Activated T-cell treated with anti-CD3 and anti-CD28 coated beads for 1 hour (primary cell): ENCODE measurements around the gene PLCB1.
"Not testable (repeated sequence)": the region's sequence is repeated elsewhere in the genome, so short reads cannot be mapped to it uniquely, and the experiment has no call there.

Experiments
- DNase-seq: peaks from one replicate; pipeline ENCODE4 v3.0.0-alpha.2; 2020; ENCODE audit warnings: low read depth

The PLCB1 gene

DNA sequence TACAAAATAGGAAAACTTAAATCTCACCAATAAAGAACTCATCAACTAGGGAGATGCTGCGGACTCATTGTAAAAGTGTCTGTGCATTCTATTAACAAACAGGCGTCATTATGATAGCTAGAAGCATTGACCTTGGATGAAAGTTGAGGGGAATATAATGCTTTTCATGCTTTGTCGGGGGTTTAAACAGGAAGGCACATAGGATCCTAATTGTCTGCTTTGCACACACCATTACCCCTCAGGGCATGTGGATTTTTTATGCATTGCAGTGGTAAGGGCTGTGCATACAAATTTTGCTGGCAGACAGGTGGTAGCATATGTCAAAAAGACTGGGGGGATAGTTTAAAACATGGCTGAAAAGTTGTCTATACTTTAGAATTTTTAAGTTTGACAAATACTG lies 488.9 kb downstream of the PLCB1 start:
- DNase-seq = no peak

DNA sequence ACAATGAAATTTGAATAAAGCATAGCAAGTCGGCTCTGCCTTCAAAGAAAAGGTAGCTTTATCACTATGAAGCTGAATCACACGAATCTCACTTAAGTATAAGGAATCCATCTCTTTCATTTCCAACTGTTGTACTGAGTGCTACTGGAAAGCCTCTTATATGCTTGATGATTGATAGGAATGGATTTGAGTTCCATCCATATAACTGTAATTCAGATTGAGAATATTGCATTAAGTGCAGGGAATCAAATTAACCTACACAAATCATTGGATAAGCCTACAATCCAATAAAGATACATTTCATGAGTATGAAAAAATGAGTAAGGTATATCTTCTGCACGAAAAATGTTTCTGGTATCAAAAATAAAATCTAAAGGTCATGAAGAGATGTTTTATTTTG lies 492.0 kb downstream of the PLCB1 start:
- DNase-seq = no peak

DNA sequence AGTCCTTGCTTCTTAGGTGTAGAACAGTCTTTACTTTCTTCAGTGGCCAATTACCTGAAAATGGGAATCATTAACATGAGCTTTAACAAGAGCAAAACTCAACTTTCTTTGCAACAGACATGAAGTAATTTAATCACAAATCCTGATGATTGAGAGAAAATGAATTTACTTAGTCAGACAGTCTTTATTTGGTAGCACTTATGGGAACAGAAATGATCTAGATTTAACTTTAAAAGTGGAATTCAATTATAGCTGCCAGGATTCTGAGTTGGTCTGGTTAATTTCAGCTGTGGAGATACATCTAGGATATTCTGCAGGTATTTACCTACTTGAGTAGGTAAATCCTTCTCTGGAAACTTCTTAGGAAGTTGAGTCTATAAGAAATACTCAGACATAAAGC lies 492.6 kb downstream of the PLCB1 start:
- DNase-seq = no peak

DNA sequence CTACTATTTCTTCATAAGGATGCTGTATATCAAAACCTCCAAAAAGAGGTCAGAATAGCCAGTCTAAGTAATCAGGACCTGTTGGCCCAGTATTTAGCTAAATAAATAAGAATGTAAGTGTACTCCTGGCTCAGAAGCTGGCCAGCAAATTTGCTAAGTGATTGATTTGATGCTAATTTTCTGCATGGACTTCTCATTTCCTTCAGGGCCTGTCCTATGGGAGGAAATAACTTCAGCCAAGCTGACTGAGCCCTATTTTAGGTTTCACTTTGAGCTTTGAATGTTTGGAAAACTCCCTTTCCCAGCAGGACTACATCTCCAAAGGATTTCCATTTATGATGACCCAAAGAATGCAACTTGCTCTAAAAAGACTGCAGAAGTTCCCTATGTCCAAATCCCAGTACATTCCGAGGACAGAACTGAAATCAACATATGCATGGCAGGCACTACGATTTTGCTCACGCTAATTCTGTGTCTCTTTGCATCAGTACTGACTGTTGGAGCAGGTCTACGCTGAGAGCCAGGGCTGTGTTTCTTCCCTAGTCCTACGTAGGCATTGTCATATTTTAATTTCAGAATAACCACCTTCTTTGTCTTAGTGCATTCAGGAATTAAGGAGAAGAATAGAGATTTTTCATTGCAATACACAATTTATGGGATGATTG lies 495.4 kb downstream of the PLCB1 start:
- DNase-seq = no peak

DNA sequence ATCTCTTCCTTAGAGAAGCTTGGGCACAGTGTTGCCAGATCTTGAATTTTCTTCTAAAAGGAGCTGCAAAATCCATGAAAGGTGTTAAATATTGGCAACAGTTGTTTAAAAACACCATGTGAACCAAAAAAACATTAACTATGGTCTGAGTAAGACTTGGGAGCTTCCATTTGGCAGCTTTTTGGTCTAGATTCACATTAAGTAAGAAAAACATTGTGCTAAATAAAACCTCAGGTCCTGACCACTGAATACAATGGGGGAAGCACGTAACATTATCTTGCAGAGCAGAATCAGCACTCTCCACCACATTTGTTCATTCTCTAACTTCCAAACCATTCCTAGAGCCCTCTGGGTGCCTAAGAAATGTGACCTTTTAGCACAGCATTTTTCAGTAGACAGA lies 499.2 kb downstream of the PLCB1 start:
- no peak for DNase-seq

DNA sequence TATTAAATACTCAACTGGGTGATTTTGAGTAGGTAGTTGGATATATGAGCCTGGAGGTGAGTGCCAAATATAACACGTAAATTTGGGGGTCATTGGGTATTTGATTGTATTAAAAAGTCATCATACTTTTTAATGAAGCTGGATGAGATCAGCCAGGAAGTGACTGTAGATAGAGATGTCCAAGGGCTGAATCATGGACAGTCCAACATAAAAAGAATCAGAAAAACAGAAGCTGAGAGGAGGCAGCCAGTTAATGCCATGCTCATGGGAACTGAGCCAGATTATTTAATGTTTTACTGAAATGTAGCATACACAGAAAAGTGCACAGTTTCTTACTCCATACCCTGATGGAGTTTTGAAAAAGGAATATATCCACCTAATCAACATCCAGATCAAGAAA lies 501.3 kb downstream of the PLCB1 start:
- DNase-seq = no peak

DNA sequence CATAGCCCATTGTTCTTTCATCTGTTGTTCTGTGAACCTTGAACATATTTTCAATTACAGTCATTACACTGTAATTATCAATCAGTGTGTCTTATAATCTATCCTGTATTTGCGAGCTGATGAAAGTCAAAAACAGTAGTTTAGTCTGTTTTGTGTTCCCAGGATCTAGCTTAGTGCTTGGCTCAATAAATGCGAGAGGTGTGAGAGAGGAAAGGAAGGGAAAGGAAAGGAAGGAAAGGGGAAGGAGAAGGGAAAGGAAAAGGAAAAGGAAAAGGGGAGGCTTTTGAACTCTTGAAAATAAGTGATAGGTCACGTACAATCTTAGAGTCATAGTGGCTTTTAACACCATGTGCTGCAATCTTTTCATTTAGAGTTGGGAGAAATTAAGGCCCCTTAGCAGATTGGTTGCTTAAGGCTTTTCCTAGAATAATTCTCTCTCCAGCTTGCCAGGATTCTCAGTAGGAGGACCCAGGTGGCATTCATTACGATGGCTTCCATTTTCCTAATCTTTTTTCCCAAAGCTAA lies 503.0 kb downstream of the PLCB1 start:
- DNase-seq = no peak

DNA sequence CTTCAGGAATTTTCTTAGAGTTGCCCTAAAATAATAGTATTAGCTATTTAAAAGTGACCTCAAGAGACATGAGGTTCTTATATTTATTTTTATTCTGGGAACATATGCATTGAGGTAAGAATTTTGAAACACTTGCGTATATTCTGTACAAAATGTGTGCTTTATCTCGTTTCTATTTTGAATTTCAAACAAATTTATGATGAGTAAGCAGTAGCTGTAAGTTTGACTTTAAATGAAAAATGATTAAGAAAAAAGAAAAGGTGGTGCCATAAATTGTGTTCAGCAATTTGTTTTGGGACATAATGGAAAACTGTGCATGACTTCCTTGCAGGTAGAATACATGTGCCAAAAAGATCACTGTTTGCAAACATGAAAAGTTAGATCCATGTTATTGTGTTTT lies 503.8 kb downstream of the PLCB1 start:
- no peak for DNase-seq

DNA sequence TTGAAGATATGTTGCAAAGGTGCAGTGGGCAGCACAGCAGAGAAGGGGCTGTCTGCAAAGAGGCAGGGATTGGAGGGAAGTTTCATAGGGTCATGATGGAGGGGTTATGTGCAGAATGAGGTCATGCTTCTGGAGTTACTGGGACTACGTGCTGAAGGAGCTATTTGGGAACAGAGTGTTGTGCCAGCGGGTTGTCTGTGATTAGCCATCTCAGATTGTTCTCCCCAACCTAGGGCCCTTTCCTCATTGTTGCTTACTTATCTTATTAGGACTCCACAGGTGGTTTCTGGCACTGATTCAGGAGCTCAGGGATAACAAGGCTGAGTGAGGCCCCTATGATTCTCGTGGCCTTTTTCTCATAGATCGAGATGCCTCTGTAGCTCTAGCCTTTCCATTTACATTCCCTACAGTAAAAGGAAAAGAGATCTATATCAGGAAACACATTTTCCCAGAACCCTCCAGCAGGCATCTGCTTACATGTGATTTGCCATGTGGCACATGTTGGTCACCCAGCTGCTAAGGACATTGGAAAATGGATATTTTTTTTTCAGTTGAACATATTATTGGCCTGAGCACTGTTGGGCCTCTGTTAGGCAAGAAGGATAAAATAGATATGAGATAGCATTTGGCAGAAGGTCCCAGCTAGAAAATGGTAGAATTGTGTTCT lies 507.2 kb downstream of the PLCB1 start:
- DNase-seq = no peak

DNA sequence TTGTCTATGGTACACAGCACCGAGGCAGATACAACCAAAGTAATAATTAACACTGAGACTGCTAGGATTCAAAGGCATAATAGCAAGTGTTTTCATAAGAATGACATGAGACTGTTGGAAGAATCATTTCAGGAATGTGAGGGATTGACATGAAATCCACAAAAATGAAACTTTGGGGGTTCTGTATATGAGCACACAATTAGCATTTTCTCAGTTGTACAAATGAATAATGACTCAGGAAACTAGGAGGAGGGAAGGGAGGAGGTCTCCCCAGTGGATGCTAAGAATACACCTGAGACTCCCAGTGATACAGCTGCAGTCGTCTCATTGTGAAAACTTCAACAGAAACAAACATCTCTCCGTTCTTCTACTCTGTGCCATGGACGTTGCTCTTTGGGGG lies 508.4 kb downstream of the PLCB1 start:
- no peak for DNase-seq

DNA sequence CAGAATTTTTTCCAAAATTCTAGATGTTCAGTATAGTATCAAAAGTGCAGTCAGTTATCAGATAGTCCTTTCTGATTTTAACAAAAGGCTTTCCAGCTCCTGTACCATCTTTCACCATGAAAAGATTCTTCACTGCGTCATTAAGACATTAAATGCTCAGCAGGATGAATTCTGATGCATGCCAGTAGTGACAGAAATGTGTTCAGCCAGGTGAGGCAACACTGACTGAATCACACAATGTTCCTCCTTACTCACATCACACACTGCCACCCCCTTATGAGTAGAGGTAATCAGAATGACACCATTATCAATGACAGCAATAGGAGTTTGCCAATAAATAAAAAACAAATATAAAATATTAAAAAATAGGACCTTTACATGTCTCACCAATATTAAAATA lies 510.2 kb downstream of the PLCB1 start:
- no peak for DNase-seq

DNA sequence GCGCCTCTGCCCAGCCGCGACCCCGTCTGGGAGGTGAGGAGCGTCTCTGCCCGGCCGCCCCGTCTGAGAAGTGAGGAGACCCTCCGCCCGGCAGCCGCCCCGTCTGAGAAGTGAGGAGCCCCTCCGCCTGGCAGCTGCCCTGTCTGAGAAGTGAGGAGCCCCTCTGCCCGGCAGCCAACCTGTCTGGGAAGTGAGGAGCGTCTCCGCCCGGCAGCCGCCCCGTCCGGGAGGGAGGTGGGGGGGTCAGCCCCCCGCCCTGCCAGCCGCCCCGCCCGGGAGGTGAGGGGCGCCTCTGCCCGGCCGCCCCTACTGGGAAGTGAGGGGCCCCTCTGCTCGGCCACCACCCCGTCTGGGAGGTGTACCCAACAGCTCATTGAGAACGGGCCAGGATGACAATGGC lies 512.4 kb downstream of the PLCB1 start:
- DNase-seq = not testable (repeated sequence)

DNA sequence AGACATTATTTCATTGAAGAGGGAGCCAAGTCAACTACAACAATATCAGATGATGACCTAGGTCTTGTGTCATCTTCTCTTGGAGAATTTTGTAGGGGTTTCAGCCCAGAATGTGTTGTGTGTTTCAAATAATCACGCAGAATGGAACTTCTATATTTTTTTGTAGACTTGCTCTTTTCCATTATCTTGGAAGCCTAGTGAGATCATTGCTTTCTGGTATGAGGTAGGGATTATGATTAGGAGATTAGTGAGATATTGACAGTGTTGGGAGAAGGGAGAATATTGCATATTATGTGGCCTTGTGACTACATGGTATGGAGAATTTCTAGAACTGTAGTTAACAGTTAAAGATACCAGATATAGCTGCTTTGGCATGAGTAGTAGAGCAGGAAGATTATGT lies 513.3 kb downstream of the PLCB1 start:
- no peak for DNase-seq

DNA sequence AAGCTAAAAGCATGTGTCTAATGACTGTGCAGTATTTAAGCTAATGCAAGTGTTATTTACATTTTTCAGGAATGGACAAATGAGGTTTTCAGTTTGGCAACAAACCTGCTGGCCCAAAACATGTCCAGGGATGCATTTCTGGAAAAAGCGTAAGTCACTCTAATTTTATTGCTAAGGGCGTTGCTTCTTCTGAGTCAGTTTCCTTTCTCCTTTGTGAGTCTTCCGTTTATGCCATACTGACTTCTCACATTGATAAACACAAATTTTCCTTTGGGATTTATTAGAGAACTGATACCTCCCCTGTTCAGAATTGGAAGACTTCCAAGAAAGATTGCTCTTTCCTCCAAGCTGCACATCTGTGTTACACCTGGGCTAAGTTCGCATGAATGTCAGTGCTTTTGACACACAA lies 514.0 kb downstream of the PLCB1 start:
- no peak for DNase-seq

DNA sequence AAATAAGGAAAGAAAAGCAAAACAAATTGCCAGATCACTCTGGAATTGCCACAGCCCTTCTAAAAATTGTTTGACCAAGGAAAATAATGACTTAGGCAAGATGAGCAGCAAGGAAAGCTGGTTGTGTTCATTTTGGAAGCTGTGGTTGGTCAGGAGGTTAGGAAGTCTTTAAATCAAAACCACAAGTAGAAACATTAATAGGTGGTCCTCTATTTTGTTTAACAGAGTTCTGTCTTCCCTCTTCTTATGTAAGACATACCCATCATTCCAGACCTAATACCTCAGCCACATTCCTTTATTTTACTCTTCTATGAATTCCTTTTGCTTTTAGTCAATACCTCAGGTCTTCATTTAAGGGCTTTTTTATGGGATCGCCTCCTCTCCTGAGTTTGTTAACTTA lies 514.6 kb downstream of the PLCB1 start:
- DNase-seq = no peak

DNA sequence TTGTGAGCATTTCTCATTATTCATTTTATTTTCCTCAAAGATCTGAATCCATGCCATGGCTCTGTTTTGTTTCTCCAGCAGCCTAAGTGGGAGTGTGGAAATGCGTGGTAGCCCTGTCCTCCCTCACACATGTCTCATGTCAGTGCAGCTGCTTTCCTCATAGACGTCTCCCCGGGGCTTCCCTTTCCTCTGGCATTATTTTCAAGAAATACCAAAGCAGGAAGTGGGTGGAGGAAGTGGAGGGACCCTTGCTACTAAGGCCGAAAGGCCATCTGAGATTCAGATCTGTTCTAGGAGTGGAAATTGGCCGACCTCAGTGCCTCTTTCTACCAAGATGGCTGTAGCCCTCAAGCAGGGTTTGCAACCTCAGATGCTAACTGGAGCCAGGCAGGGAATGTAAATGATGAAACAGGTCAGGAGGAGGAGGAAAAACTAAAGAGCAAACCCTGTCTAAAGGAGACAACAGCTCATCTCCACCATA lies 515.9 kb downstream of the PLCB1 start:
- no peak for DNase-seq

DNA sequence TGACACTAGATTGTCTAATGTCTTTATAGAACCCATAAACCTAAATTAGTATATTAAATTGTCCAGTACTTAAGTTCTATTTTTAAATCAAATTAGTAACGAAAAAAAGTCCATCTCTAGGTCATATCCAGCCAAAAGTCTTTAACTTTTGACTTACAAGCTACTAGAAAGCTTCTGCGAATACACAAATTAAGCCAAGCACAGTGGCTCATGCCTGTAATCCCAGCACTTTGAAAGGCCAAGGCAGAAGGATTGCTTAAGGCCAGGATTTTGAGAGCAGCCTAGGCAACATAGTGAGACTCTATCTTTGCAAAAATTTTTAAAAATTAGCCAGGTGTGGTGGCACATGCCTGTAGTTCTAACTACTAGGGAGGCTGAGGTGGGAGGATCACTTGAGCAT lies 516.4 kb downstream of the PLCB1 start:
- no peak for DNase-seq

DNA sequence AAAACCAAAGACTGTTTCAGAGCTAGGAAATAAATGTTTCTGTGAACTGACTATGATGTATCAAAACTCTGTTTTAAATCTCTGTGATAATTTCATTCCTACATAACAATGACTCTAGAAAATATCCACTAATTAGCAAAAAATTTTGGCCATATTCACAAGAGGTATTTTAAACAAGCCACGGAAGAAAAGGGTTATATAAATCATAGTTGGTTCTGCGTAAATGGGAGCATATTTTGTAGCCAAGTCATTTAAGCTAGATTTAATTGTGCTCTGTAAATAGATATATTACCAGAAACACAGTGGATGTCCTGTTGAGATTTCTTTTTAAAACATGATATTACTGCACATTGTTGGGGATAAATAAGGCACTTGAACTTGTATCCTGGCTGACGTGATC lies 520.3 kb downstream of the PLCB1 start:
- DNase-seq = no peak

DNA sequence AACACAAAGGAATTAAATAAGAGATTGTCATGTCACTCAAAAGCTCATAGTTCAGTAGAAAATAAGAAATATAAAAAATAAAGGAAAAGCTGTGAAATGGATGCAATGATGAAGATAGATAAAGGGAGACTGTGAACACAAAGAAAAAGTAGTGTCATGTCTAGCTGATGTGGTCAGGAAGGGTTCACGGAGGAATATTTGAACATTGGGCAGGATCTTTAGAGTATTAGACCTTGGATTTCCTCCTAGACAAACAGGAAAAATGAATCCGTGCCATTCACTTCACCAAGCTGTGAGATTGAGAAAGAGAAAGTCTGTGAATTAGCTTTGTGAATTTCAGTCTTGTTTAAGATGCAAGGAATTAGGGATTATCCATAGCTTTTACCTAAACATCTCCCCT lies 522.4 kb downstream of the PLCB1 start:
- no peak for DNase-seq

DNA sequence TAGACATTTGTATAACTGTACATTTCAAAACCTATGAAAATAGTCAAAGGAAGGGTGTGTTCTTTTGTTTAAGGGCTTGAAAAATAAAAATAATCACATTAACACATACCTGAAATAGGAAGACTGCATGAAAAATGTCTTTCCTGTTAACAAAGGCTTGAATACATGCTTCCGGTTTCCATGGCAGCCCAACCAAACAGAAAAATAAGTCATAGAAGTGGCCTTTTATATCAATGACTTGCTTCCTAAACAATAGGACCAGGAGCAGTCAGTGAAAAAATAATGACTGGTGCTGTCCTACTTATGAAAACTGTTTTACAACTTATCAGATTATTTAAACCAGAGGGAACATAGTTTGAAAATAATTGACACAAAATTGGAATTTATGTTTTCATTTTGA lies 524.3 kb downstream of the PLCB1 start:
- no peak for DNase-seq

DNA sequence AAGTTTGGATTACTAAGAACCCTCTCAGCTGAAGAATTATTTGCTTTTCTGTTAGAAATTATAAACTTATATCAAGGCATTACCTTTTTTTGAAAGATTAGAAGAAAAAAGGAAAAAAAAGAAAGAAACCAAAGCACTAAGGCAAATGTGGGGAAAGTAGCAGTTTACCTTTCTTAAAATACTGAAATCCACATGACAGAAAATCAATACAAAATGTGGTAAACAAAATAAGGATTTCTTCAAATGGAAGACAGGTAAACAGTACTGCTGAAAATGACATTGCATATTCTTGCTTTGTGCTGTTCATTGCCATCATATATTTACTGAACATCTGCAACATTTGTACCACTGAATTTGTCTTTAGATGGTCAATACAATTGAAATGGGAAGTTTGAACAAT lies 525.6 kb downstream of the PLCB1 start:
- no peak for DNase-seq

DNA sequence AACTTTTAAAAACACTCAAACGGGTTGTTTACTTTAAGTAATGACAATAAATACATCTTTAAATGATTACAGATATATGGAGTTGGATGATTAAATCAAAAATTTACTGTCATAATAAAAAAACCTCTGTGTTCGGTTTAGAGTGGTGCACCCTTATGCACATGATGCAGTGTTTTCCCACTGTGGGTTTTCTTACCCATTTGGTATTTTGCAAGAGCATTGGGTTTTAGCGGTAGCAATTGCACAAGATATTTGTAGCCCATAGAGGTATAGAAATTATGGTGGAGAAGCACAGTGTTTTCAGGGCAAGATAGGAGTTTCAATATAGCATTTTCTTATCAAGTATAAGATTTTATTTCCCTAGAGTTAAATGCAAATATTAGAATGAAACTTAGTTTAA lies 526.0 kb downstream of the PLCB1 start:
- DNase-seq = no peak

DNA sequence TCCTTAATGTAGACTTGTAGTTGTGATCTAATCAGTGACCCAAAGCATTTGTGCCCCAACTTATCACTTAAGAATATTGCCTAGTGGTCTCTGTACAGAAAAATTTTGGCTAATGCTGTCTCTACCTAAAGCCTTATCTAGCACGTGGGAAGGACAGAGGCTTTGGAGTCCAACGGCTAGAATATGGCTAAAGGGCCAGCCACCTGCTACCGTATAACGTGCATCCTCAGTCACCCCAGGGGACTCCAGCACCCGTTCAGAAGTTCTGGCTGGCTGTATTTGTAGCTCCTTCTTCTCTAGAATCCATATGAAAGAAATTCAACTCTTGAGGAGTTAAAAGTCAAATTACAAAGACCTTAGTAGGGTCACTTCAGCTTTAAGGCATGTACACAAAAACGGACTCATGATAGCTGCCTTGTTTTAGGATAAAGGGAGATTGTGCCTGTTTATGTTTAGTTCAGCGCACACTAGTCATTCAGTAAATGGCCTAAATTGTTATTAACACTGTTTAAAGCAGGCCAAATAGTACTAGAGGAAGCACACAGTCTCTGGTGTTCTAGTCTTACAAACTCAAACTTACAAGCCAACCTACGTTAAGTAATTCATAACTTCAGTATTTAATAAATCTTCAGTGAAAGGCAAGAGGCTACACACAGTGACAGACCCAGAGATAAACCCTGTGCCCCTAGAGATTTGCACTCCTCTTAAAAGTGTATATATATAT lies 529.3 kb downstream of the PLCB1 start:
- DNase-seq = no peak
